22Rv1 (cell line): ENCODE results near the gene LIPN.

Experiments used
- ZFX ChIP-seq: fragments of 450-650 bp; IDR thresholded peaks from 2 replicates; pipeline ENCODE4 v1.6.1; 2017; ENCODE audit warnings: antibody characterized with exemption, borderline replicate concordance
- TF ChIP-seq, protein P1 (sequence below): fragments of 450-650 bp; IDR thresholded peaks from 2 replicates; pipeline ENCODE4 v1.5.1; 2017; ENCODE audit warnings: mild to moderate bottlenecking

DNA sequence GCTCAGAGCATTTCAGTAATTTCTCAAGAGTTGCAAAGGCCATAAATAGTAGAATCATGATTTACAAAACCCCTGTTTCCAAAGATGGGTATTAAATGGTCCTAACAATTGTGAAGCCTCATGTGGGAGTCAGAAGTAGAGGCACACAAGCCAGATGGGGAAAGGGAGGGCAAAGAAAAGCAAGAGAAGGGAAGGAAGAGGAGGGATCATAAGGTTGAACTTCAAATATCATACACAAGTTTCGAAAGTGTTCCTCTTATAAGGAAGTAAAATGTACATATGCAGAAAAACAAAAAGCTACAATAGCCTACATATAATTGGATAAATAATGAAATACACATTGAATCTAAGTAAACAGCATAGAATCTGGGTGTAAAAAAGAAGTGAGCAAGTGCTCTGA lies 6.0 kb downstream of the LIPN start:
- TF ChIP-seq ZFX: no peak
- TF ChIP-seq, protein P1, sequence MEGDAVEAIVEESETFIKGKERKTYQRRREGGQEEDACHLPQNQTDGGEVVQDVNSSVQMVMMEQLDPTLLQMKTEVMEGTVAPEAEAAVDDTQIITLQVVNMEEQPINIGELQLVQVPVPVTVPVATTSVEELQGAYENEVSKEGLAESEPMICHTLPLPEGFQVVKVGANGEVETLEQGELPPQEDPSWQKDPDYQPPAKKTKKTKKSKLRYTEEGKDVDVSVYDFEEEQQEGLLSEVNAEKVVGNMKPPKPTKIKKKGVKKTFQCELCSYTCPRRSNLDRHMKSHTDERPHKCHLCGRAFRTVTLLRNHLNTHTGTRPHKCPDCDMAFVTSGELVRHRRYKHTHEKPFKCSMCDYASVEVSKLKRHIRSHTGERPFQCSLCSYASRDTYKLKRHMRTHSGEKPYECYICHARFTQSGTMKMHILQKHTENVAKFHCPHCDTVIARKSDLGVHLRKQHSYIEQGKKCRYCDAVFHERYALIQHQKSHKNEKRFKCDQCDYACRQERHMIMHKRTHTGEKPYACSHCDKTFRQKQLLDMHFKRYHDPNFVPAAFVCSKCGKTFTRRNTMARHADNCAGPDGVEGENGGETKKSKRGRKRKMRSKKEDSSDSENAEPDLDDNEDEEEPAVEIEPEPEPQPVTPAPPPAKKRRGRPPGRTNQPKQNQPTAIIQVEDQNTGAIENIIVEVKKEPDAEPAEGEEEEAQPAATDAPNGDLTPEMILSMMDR: no peak
